GM12873 (cell line): ENCODE measurements around the gene SLC2A14.

ENCODE experiments used
- CTCF ChIP-seq: IDR thresholded peaks from 2 replicates; pipeline ENCODE4 v1.5.1; 2012; ENCODE audit warnings: low read depth, mild to moderate bottlenecking, moderate library complexity, low read length, control low read depth; ENCODE audit not compliant: insufficient read depth; ENCODE audit errors: missing control alignments

The SLC2A14 gene

GRCh38 chr12:7835766-7836165 lies 36.9 kb downstream of the SLC2A14 start:
- no peak for TF ChIP-seq CTCF

GRCh38 chr12:7835116-7835515 lies 37.6 kb downstream of the SLC2A14 start:
- TF ChIP-seq CTCF, result no peak

GRCh38 chr12:7834701-7835100 lies 38.0 kb downstream of the SLC2A14 start:
- no peak for TF ChIP-seq CTCF

- no peak for TF ChIP-seq CTCF
Measured at GRCh38 chr12:7833831-7834230, 38.9 kb downstream of the SLC2A14 start.

- peak; percentile 59 for TF ChIP-seq CTCF
Measured at GRCh38 chr12:7832059-7832696, 40.5 kb downstream of the SLC2A14 start.

GRCh38 chr12:7806863-7807487 lies 65.7 kb downstream of the SLC2A14 start:
- peak; percentile 94 for TF ChIP-seq CTCF

- TF ChIP-seq CTCF, result no peak
Measured at GRCh38 chr12:7801460-7801859, 71.3 kb downstream of the SLC2A14 start.
